Activated CD4-positive, alpha-beta T cell treated with anti-CD3 and anti-CD28 coated beads for 48 hours (primary cell): ENCODE results near the gene MYF5.

Source experiments
- DNase-seq: peaks from one replicate; pipeline ENCODE4 v3.0.0-alpha.2; 2020

Gene MYF5

DNA sequence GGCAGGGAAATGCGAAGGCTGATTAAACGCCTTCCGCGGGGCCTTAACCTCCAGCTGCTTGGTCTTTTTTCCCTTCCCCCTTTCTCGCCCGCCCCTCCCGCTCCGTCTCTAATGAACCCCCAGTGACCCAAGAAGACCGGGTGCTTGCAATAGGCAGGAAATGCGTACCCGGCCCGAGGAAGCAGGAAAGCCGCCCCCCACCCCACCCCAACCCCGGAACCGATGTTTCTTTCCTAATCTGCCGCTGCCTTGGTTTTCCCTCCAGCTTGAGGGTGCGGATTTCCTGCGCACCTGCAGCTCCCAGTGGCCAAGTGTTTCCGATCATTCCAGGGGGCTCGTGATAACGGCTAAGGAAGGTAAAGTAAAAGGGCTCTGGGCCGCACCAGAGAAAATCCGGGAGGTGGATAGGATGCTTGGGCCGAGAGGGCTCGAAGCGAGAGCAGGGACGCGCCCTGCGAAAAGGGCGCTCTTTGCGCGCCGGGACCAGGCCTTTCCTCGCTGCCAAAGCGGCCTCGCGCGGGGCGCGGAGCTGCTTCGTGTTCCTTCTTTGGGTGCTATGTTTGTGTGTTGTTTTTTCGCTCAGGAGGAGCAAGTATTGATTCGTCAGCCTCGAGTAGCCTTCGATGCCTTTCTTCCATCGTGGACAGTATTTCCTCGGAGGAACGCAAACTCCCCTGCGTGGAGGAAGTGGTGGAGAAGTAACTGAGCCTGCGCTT is 8.3 kb upstream of the MYF5 start:
- DNase-seq = no peak

DNA sequence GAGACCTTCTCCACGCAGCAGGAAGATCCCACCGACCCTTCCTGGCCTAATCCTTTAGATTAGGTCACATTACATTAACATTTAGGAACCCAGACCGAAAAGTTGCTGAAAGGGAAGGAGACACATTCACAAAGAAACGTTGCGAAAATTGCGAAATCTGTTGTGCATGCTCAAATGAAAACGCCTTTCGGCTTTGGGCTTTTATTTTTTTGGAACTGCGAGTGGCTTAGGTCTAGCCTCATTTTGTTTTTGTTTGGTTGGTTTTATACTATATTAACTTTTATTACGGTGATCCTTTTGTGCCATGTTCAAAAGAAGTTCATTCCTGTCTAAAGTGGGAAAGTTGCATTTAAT is 7.8 kb upstream of the MYF5 start:
- DNase-seq = no peak

DNA sequence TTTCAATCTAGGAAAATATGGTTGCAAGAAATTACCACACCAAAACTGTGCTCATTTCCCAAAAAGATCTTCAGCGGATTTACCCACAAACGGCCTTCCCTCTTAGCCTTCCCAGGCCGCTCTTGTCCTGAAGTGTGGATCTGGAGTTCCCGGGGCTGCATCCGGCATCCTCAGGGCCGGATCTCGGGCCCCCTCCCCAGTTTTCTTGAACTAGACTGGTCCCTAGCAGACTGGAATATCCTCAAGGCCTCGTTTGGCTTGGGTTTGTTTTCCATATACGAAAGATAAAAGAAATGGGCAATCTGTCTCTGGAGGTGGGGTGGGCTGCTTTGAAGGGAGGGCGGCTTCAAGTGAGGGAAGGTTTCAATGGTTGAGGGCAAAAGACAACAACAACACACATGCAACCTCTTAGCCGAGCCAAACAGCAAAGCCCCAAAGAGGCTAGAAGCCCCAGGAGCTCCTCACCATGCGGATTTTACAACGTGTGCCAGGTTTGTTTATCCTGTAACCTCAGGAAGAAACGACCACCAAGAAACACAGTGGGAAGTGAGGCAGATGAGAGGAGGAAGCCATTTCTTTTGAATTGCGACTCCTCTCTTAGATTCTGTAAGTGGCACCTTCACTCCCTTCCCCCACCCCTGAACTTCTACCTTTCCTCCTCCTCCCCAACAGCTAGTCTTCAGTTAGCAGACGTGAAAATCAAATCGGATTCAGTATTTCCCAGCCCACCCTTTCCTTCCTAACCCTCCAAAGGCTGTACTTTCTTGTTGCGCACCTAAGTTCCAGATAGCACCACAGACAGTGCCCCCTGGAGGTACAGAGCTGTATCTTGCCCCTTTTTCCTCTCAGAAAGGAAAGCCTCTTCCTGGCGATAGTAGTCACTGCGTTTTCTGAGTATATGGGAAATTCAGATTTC is 6.6 kb upstream of the MYF5 start:
- no peak for DNase-seq

DNA sequence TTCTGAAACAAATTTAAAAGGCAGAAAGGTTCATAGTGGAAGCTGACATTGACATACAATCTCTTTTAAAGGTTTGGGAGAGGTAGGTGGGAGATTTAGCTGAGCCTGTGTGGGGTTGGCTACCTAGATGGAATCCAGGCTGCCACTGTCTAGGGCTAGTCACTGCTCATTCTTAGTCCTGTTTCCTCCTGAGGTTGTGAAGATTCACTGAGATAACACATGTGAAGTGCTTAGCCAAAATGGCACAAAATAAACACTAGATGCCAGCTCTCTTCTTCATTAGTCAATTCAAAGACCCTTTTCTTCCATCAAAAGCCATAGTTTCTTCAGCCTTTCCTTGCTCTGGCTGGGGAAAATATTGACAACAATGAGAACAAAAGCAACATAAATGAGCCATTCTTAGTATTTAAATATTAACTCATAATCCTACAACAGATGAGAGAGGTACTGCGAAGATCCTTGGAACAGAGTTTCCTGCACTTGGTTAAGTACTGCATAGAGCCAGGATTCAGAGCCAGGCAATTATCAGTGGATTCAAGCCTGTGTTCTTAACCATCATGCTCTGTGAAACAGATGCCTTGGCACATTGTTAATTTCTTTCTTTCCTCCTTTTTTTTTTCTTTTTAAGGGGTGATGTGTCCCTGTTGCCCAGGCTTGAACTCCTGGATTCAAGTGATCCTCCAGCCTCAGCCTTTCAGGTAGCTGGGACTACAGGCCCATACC is 5.8 kb upstream of the MYF5 start:
- no peak for DNase-seq

DNA sequence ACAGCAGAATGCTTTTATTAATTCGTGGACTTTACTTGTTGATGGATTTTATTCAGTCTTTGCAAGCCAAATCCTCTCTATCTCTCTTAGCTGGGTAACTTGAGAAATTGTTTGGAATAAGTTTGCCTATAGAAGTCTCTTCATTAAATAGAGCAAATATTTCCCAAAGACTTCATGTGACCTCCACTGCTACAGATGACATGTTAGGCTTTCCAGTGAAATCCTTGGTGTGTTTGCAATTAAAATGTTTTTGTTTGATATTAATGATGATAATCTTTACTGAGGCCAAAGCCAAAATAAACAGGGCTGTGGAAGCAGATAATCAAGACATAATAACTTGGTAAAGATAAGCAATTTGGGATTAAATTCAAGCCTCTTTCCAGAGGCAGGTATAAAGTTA is 4.8 kb upstream of the MYF5 start:
- DNase-seq = no peak

DNA sequence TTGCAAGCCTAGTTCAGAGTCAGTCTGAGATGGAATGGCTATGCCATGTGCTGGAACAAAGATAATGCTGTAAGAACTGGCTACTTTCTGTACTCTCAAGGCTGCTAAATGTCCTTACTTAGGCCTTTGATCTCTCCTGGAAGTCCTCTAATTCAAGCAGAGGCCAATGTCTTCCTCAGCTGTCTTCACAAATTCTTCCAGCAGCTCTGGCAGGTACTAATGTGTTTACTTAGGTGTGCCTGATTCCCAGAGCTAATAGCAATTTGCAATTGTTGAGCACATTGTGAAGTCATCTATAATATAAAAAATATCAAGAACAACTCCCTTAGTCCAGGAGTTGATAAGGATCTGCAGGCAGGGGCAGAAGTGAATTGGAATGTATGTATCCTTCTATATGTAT is 3.8 kb upstream of the MYF5 start:
- no peak for DNase-seq

DNA sequence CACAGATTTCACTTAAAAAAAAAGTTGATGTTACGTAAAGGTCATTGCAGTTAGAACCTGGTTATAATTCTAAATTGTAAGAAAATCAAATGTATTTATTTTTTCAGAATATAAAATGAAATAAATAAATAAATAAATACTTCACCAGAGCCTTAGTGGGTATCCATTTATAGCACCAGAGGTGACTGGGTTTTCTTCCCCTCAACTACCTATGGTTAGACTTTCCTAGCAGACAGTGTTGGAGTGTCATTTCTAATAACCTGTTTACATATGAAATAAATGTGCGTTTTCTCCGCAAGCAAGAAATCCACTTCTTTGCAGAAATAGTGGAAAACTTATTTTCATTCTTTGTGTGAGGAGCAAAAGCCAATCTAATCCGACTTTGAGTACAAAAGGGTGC is 3.3 kb upstream of the MYF5 start:
- no peak for DNase-seq

DNA sequence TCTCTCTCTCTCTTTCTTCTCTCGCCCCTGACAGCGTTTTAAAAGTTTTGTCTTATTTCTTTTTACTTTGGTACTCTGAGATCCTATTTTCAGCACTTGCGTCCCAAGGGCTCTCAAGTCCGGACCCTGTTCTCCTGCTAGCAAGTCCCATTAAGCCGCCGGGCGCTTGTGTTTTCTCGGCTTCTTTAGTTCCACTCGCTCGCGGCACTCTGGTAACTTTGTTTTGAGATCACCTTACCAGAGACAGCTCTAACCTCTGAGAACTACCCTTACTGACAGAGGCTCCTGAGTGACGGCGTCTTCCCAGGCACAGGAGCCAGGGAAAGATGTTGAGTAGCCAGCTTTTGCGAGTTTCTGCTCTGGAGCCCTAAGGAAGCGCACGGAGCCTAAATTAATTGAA is 2.7 kb upstream of the MYF5 start:
- no peak for DNase-seq

DNA sequence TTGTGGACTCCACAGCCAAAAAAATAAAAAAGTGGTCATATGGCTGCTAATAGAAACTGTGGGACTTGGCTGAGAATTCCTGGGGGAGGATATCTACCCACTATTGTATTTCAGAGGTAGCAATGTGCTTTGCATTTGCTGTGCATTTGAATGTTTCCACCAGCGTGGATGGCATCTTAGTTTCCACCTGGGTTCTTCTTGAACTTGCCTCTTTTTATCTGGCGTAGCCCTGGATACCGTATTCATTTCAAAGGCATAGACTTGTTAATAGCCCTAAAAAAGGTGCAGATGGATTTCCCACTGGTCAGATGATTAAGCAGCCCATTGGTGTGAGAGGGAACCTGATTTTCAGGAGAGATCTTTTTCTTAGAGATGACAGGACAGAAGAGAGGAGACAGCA is 1.9 kb upstream of the MYF5 start:
- no peak for DNase-seq

DNA sequence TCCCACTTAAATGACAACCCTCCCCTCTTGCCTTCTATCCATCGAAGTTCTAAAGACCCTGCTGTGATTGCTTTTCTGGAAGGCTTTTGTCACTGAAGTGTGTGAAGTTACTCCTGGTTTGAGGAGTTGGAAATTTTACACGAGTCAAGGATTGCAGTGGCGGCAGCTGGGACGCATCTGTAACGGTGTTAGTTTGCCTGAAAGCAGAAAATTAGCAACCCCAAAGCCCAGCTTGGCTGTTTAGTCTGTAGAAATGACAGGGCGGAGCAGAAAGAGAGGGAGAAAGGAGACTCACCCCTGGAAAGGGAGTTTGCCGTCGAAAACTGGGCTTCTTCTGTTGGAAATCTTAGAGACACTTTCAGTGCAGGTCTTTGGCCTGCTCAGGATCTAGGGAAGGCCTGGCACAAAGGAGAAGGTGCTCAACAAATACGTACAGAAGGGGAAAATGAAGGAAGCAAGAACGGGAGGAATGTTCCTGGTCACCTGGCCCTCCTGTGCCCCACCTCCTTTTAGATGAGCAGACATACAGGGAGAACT is 931 bp upstream of the MYF5 start:
- no peak for DNase-seq

DNA sequence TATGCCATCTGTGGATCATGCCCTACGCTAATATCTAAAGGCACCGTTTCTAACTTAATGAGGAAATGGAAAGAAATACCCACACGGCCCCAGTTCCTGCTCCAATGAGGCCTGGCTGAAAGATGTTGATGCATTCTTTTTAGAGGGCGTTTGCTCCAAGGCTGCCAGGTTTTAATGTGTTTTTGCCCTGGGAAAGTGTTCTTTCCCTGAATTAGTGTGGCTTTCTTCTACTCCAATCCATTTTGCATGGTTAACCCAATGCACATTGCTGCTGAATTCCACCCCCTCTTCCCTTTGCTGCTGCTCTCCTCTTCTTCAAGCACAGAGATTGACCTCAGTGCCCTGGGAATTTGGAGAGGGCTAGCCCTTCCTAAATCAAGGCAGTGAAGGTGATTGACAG is 1.1 kb downstream of the MYF5 start:
- DNase-seq = no peak

DNA sequence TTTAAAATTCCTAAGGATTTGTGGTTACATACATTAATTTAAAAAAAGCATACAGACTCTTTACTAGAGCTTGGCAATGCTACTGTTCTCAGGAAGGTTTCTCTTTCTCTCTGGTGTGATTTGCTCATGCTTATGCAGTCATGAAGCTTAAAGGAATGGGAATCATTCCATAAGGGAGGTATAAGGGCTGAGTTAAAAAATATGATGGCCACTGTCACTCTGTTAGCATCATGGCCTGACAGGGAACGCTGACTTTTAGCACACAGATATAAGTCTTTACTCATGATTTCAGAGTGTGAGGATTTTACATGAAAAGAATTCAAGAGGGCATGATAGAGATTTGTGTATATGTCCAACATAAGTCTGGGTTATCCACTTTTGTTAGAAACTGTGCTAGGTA is 3.8 kb downstream of the MYF5 start:
- no peak for DNase-seq

DNA sequence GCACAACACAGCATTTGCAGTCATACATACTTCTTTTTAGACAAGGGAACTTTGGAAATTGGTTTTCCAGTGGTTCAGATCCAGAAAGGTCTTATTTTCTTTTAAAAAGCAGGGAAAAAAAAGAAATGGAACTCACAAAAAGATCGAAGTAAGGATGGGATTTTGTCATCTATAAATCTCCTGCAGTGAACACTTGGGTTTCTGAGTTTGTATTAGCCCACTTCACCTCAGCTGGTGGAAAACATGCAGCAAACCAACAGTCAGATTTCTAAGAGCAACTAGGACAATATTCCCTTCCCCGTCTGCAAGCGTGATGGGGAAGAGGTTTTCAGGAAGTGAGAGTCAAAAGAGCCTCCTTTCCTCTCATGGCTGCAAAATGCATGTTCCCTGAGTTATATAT is 4.6 kb downstream of the MYF5 start:
- DNase-seq = no peak

DNA sequence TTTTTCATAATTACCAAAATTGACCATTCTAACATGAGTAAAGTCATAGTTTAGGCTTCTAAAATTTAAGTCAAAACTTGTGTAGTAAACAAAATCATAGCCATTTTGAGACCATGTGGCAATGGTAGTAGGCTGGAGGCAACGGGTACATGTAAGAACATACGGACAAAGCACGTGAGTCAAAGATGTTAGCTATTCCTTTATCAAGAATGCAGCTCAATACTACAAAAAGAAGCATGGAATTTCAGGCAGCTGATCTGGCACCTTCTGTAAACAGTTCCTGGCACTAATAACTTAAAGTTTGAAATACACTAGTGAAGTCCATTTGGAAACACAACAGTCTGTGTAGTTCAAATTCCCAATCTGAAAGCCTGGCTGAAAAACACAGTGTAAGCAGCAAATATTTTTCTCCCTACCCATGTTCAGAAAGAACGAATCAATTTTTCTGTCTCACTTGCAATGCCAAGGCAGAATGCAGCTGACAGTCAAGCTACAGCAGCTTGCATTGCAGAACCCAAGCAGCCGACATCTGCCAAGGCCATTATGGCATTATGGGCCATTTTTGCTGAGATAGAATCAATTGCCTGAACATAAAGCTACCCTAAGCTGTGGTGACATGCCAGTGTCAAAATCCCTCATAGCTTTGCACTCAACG is 29.3 kb downstream of the MYF5 start:
- DNase-seq = no peak

DNA sequence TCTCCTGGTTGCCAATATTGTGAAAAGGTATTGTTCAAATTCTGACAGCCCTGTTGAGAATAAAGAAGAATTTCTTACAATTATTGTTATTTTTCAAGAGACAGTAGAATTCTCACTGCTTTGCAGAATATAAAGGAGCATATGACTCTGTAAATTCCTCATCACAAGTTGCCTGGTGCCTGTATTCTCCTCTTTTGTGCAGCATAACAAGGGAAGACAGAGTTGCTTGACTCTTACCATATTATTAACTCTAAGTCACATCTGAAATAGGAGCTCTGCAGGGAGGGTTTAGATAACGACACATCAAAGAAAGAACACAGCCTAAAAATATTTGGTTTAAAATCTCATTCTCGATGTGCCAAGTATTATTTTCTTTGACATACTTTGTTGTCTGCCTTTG is 31.1 kb downstream of the MYF5 start:
- no peak for DNase-seq

DNA sequence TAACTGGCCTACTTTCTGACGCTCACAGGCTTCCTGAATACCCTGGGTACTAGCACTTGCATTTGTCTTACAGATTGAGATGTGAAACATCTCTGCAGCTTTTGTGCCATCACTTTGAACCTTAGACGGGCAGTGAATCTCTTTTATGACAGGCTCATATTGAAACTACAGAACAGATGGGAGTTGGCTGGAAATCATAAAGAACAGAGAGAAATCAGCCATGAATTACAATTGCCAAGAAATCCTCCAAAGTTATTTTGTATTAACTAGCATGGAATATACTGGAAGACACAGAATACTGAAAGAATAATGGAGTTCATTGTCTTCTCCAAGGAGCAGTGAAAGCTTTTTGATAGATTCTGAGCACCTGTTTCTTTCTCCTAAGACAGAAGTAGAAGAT is 32.7 kb downstream of the MYF5 start:
- no peak for DNase-seq

DNA sequence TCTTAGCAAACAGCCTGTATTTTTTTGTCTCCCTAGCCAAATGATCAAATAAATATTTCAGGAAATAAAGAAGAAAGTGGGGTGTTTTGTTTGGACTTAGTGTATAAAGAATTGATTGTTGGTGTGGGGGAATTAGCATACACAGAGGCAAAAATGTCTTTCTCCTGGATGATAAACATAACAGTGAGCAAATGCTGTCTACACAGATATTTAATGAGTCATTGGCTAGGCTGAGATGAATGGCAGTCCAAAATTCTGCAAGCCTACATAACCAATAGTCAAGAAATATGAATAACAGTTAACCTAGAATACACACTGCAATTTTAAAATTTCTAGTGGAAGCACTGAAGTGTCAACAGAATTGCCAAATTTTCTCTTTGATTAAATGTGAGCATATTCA is 35.8 kb downstream of the MYF5 start:
- DNase-seq = no peak

DNA sequence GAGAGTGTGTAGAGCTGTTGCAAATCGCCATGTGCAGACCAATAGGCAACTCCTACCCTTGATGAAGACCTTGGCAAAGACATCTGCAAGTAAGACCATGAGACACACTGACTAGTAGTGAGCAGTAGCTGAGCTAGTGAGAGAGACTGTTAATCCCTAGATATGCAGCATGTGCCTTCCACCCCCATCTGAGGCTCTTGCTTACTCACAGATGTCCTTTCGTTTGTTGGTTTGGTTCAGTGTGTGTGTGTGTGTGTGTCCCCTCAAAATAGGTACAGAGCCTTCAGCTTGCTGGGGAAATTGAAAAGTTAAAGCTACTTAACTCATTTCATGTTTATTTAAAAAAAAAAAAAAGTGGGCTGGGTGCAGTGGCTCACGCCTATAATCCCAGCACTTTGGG is 37.6 kb downstream of the MYF5 start:
- DNase-seq = no peak

DNA sequence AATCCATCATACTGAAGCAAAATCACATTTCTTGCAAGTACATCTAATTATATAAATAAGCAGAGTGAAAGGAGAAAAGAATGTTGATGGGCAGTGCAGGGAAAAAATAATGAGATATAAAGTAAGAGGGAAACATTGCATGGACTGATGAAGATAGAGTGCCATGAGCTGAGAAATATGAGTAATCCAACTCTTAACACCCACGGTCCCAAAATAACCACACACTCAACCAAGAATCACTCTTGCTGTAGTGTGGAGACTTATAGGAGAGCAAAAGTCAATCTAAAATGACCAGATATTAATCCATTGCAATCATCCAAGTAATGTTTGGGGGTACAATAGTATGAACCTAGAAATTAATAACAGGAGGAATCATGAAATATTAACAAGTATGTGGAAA is 40.2 kb downstream of the MYF5 start:
- no peak for DNase-seq

DNA sequence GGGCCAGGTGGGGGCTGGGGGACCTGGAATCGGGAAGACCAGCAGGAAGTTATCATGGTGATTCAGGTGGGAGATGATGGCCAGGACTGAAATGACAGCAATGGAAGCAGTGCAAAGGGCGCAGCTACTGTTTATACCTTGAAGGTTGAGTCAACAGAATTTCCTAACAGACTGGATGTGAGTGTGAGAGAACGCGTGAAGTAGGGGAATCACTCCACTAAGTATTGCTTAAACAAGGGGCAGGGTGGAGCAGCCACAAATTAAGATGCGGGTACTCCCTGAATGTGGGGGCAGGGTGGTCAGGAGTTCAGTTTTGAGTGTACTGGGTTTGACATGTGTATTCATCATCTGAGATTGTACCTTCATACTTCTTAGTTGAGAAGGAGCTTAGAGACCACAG is 45.1 kb downstream of the MYF5 start:
- no peak for DNase-seq

DNA sequence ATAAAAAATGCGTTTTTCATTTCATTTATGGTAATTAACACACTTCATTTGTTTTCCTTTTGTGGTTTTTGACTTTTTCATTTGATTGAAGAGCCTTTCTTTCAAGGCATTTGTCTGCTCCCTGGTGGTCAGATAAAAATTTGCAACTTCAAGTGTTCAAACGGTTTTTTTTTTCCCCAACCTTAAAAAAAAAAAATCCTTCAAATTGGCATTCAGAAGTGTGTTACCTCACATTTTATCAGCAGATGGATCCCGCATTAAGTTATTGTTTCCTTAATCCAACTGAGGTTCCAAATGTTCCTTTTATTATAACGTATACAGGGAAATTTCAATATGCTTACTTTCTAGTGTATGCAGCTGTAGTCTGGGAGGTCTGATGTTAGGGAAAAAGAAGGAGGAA is 47.2 kb downstream of the MYF5 start:
- DNase-seq = no peak

DNA sequence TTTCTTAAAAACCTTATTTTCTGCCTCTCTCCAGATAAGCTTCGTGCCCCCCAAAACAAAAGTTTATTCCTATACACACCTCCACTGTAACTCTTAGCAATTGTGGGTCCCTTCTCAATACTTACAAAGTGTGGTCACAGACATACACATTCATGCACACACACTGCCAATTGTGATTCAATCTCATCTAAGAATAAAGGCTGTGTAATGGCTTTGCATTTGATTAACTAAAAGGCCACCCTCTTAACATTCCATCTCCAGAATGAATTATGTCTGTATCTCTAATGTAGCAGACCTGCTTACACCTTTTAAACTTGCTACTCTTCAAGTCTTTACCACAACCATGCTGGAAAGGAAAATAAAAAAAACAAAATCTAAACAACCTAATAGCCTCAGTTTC is 49.5 kb downstream of the MYF5 start:
- no peak for DNase-seq

DNA sequence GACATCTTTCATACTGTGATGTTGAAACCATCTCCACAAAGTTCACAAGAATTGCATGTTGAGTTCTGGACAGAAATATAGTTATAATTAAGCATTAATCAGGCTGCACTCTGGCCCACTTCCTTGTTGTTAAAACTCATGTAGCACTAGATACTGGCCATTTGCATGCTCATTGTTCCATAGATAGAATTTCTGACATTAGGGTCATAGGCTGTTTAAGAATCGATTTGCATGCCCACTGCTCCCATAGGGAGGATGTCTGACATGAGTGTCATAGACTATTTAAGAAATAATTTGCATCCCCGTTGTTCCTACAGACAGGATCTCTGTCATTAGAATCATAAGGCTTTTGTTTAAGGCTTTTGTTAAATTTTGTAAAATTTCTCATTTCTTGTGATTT is 50.2 kb downstream of the MYF5 start:
- DNase-seq = no peak
